DND-41 (cell line): Measurements from ENCODE around the gene KCNT1.

Source experiments
- CTCF ChIP-seq: IDR thresholded peaks from 2 replicates; pipeline ENCODE4 v1.5.1; 2012; ENCODE audit warnings: borderline replicate concordance, low read length, moderate library complexity, mild to moderate bottlenecking; ENCODE audit not compliant: poor library complexity, severe bottlenecking; ENCODE audit errors: extremely low read depth
- EZH2 ChIP-seq: IDR thresholded peaks from 3 replicates; pipeline ENCODE4 v1.6.1; 2012; ENCODE audit warnings: borderline replicate concordance, low read depth, mild to moderate bottlenecking, moderate library complexity, low read length, inconsistent platforms; ENCODE audit not compliant: severe bottlenecking

DNA sequence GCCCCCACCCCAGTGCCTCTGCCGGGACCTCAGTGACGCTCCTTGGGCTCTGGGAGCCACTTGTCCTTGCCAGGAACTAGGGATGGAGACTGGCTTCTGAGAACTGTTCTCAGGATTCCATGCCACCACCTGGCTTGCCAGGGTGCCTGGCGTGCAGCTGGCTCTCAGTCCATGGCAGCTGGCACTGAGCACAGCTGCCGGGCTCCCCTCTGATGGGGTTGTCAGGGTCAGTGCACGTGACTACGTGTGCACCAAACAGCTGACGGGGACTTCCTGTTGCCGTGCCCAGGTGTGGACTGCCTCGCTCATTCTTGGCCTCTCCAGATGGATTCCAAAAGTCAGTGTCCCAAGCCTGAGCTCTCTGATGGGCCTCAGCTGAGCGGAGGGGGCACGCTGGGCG lies 9.4 kb downstream of the KCNT1 start:
- TF ChIP-seq CTCF (no peak), EZH2 (no peak)
